Stimulated activated CD4-positive, alpha-beta T cell treated with anti-CD3 and anti-CD28 coated beads, Interleukin-4, amount 100 ng/mL, for 48 hours (primary cell): Measurements from ENCODE around the gene SZT2.

Experiments used
- DNase-seq, 2 donors: peaks; one replicate each; pipeline ENCODE4 v3.0.0-alpha.2; 2020; ENCODE audit warnings: low read depth in 2 of 2

The SZT2 gene

GRCh38 chr1:43441894-43442637, 52.4 kb downstream of the SZT2 start:
- no peak for DNase-seq

DNA sequence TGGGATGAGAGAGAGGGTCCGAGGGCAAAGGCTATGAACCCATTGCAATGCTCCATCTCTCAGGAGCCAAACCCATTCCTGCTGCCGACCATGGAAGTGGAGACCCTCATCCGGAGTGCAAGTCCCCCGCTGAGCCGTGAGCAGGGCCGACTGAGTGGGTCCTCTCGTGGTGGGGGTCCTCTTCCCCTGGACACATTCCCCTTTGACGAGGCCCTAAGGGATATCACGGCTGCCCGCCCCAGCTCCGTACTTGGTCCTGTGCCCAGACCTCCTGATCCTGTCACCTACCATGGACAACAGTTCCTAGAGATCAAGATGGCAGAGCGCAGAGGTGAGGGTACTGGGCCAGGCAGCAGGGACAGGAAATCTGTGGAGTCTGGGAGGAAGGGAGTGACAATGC, 53.1 kb downstream of the SZT2 start:
- no peak for DNase-seq

DNA sequence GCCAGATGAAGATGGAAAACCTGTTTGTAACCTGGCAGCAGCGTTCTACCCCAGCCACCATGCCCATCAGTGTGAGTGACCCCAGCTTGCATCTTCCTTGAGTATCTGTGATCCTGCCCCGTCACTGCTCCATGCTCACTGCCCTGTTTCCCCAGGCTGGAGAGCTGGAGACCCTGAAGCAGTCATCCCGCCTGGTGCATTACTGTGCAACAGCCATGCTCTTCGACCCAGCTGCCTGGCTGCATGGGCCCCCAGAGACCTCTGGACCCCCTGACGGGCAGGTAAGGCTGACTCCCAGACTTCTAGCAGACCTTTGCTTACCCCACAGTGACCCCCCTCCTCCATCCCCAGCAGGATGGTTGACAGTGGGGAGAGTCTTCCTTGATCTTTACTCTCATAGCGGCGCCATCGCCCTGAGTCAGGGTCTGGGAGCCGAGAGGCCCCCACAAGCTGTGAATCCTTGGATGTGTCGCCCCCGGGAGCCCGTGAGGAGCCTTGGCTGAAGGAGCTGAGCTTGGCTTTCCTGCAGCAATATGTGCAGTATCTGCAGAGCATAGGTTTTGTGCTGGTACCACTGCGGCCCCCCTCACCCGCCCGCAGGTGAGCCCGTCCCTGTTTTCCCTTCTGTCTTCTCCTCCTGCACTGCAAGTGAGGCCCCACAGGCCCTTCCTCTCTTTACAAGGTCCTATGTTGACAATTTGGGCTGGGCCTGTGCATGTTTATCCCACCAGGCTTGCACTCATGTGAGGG, 53.7 kb downstream of the SZT2 start:
- no peak for DNase-seq

- DNase-seq, result no peak
These were observed 54.6 kb downstream of the SZT2 start for GRCh38 chr1:43444151-43444828.

DNA sequence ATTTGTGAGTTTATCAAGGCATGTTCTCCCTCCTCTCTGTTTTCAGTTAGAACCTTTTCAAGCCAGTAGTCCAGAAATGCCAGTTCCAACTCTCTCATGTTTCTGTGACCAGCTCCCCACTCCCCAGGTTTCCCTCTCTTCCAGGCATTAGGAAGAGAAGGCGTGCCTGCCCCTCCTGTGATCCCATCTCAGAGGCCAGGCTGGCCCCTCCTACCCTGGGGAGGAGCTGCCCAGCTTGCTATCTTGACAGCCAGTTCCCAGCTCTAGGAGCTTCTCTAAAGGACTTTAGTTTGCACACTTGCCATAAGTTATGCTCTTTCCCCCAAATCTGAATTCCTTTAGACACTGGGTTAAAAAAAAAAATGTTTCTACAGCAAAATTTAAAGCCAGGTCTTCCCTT, 55.1 kb downstream of the SZT2 start:
- DNase-seq, result no peak

DNA sequence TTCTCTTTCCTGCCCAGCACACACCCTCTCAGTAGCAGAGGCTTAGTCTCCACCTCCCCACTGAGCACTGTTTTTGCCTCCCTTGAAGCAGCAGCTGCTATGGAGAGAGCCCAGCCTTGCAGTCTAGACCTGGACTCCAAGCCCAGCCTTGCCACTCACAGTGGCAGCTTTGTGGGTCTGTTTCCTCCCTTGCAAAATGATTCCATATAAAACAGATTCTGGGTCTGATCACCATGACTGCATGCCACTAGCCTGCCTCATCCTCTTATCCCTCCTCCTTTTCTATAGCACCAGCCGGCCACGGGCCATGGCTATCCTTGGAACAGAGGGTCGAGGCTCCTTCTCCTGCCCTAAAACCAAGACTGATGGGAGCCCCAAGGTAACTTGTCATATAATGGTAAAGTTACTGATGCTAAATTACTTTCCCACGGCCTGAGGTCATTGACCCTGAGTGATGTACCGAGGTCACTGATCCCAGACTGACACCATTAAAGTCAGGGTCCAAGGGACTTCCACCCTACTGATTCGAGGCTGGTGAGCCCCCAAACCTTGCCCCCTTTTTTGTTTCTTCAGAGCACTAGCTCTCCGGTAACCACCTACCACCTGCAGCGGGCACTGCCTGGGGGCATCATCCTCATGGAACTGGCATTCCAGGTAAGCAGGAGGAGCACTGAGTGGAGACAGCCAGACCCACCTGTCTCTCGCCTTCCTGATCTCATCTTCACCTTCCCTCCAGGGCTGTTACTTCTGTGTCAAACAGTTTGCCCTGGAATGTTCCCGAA, 56.1 kb downstream of the SZT2 start:
- no peak for DNase-seq

DNA sequence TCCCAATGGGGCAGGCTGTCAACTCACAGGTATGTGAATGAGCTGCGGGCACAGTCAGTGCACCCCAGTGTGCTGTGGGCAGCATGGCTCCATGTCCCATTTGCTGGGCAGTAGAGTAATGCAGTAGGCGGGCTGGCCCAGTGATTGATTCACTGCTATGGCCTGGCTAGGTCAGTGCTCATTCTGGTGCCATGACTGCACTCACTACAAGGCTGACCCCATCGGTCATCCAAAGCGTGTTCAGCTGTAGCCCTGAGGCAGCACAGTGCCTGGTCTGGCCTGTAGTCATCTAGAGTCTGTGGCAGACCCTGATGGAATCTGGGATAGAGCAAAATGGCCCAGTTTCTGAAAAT, 56.7 kb downstream of the SZT2 start:
- no peak for DNase-seq

DNA sequence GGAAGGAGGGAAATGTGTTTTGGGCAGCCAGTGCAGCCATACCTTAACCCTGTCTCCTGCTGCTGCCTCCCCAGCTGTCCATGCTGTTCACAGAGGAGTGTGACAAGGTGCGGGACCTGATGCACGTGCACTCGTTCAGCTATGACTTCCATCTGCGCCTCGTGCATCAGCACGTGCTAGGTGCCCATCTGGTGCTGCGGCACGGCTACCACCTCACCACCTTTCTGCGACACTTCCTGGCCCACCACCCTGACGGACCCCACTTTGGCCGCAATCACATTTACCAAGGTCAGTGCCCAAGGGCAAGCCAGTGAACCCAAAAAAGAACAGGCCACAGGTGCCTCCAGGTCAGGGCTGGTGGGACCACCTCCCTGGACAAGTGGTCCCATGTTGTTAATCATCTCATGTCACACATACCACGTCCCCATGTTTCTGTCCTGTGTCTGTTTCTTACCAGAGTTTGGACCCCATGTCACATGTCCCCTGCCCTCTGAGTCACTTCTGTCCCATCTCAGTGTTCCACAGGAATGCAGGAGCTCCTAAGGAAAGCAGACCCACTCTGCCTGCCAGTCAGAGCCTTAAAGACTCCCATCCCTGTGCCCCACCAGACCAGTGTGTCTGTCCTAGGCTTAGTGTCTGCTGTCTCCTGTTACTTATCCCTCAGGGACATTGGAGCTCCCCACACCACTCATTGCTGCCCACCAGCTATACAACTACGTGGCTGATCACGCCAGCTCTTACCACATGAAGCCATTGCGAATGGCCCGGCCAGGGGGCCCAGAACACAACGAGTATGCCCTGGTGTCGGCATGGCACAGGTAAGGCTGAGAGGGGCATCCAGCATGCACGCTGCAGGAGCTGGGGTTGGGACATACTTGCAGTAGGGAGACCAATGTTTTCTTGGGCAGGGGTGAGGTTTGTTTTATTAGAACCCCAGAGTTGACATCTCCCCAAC, 57.5 kb downstream of the SZT2 start:
- DNase-seq, result no peak

GRCh38 chr1:43447891-43448708, 58.4 kb downstream of the SZT2 start:
- DNase-seq, result no peak

DNA sequence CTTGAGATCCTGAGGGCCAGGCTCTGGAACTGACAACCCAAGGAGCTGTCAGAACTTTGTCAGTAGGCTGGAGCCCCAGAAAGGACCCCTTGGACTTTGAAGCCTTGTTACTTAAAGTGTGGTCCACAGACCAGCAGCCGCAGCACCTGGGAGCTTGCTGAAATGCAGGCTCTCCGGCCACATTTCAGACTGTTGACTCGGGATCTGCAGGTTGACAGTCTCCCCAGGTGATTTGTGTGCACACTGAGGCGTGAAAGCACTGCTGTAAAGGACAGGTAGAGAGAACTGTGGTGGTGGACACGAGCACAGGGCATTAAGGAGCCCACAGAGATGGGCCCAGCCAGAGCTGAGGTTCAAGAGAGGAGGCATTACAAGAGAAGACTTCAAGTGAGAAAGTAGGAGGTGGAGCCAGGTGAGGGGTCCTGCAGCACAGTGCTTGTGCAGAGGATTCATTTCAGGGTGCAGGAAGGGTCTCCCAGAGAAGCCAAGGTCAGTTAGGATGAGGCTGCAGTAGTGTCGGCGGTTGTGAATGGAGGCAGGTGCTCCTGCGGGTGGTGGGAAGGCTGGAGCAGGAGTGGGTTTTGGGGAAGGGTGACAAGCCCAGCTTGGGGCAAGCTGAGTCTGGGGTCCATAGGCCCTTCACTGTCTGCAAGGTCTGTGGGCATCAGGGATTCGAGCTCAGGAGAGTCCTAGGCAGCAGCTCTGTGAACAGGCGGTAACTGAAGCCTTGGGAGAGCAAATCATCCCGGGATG, 59.4 kb downstream of the SZT2 start:
- no peak for DNase-seq

- no peak for DNase-seq
These were observed 60.0 kb downstream of the SZT2 start for GRCh38 chr1:43449708-43450069.

DNA sequence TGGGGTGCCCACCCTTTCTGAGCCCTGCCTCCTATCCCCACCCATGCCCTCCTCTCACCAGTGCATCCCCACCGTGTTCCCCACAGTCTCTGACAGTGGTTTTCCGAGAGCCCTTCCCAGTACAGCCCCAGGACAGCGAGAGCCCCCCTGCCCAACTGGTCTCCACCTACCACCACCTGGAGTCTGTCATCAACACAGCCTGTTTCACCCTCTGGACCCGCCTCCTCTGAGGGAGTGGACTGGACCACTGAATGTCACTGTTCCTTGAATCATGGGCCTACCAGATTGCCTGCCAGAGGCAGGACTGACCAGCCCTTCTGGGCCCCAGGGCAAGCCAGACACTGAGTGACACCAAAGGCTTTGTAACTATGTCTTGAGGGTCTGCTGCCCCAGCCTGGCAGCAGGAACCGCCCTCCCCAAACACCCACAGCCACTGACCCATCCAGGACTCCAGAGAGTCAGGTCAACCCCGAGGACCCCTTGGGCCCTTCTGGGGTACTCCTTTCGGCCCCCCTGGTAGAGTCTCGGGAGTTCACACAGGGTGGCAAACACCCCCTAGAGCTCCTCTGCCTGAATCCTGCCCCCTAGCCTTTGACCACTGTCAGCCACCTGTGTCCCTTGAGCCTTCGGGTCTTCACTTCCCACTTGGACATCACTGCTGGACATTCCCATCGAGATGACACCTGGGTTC, 60.7 kb downstream of the SZT2 start:
- no peak for DNase-seq

DNA sequence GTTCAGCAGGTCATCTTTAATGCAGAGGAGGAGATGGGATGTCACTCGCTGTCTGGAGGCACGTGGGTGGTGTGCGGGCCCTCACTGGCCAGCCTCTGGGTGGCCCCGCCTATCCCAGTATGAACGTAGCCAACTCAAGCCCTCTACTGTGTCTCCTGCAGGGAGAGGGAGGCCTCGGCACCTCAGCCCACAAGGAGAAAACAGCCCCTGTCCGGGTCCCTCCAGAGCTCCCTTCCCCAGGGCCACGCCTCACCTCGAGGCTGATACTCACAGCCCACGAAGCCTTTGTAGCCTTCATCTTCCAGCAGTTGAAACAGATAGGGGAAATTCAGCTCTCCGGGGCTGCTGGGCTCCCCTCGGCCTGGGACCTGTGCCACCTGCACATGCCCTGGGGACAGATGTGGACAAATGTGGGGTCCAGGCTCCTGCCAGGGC, 61.5 kb downstream of the SZT2 start:
- DNase-seq, result no peak

GRCh38 chr1:43451701-43452532, 62.2 kb downstream of the SZT2 start:
- DNase-seq, result no peak

DNA sequence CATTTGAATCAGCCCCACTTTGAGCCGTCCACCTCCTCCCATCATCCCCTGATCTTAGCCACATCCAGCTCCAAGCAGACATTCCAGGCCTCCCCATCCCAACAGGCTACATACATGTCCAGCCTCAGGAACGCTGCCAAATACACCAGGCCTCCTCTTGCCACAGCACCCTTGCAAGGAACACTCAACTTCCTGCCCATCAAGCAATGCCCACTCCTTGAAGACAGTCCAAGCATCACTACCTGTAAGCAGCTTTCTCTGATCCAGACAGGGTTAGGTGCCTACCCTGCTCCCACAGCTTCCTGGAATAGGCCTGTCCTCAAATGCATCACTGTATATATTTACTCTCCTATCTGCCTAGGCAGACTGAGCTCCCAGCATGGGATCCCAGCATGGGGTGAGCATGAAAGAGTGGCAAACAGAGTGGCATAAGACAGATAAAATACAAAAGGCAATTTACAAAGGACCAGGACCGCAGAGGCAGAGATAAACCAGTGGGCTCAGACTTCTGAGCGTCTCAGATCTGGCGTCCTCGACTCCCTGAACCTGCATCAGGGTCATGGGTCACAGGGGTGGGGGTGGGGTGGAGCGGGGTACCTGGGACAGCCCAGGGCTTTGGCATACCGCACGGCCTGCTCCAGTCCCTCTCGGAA, 63.2 kb downstream of the SZT2 start:
- no peak for DNase-seq

- peak; percentile 54 to 66 for DNase-seq
These were observed 64.0 kb downstream of the SZT2 start, which contains the start of gene HYI for GRCh38 chr1:43453442-43454269. Gene HYI, minus strand, starts transcription at chr1:43453931. Its CDS starts 138 bp downstream, at chr1:43453793.
